Activated CD8-positive, alpha-beta memory T cell treated with anti-CD3 and anti-CD28 coated beads, Interleukin-2, amount 50 U/mL, for 24 hours (primary cell): ENCODE data around the gene GRK6.
"Not testable (repeated sequence)": the region's sequence is repeated elsewhere in the genome, so short reads cannot be mapped to it uniquely, and the experiment has no call there.

Experiments
- DNase-seq: peaks from one replicate; pipeline ENCODE4 v3.0.0-alpha.2; 2020; ENCODE audit errors: extremely low read depth

The GRK6 gene

GRCh38 chr5:177399997-177400868 is 26.2 kb upstream of the GRK6 start, which contains the start of gene PFN3:
Gene PFN3 (minus strand): TSS chr5:177400661. CDS start chr5:177400576, 85 bp downstream.
- DNase-seq = no peak

- DNase-seq = peak; percentile 40
Measured at GRCh38 chr5:177402271-177403043, 24.0 kb upstream of the GRK6 start.

- DNase-seq = no peak
Measured at GRCh38 chr5:177403102-177403791, 23.2 kb upstream of the GRK6 start.

GRCh38 chr5:177403792-177404640 is 22.5 kb upstream of the GRK6 start:
- DNase-seq = no peak

GRCh38 chr5:177404641-177405179 is 21.8 kb upstream of the GRK6 start:
- no peak for DNase-seq

- DNase-seq = no peak
Measured at GRCh38 chr5:177405312-177405711, 21.2 kb upstream of the GRK6 start.

GRCh38 chr5:177405805-177406204 is 20.7 kb upstream of the GRK6 start:
- no peak for DNase-seq

GRCh38 chr5:177409043-177409801 is 17.3 kb upstream of the GRK6 start, which contains the start of gene F12:
Gene F12 (minus strand): TSS chr5:177409564. CDS start chr5:177409527, 37 bp downstream.
- DNase-seq = no peak

GRCh38 chr5:177410575-177410974 is 15.9 kb upstream of the GRK6 start:
- DNase-seq = no peak

- no peak for DNase-seq
Measured at GRCh38 chr5:177412603-177413233, 13.8 kb upstream of the GRK6 start.

- DNase-seq = no peak
Measured at GRCh38 chr5:177414481-177414880, 12.0 kb upstream of the GRK6 start.

- not testable (repeated sequence) for DNase-seq
Measured at GRCh38 chr5:177417081-177417480, 9.4 kb upstream of the GRK6 start.

GRCh38 chr5:177419046-177419445 is 7.4 kb upstream of the GRK6 start:
- DNase-seq = no peak

- DNase-seq = not testable (repeated sequence)
Measured at GRCh38 chr5:177420472-177420871, 6.0 kb upstream of the GRK6 start.

- DNase-seq = no peak
Measured at GRCh38 chr5:177421062-177421798, 5.2 kb upstream of the GRK6 start.

- no peak for DNase-seq
Measured at GRCh38 chr5:177423671-177424070, 2.8 kb upstream of the GRK6 start.

GRCh38 chr5:177425196-177425800 is 1.2 kb upstream of the GRK6 start:
- no peak for DNase-seq

- peak; percentile 99 for DNase-seq
Measured at GRCh38 chr5:177425801-177426565, 493 bp upstream of the GRK6 start.
